ENCODE data around the gene ADCY5. TPM values are rescaled to one million over a fixed set of nuclear protein-coding genes. Genes with fewer than 3 reads are reported as not detected.

Gene ADCY5
- total and polyA plus RNA-seq, 5 donors = 90.4 to 220 (median 205) TPM

GRCh38 chr3:123446210-123446609 lies 2.7 kb downstream of the ADCY5 start:
- H3K4me1 ChIP-seq (ENCODE audit: control insufficient read depth, insufficient read depth, low read length) = no peaks in the 10 kb centered on the region
- no peaks in the 10 kb centered on the region for H3K27me3 ChIP-seq (ENCODE audit: control insufficient read depth, insufficient read depth)
- 59% methylated on average over 2 of the region's 2 CpGs for WGBS
- H3K4me3 ChIP-seq (ENCODE audit: low read length) = peak overlapping the region; percentile 92
- intact Hi-C loops (cut with DNase I) = loop anchor here in 3 of 4 donors (5.0 to 10.0 kb wide), 4 partner anchors 46 to 119 kb away; no protein-coding TSS in a partner anchor
- peak overlapping the region; percentile 10 for H3K27ac ChIP-seq (ENCODE audit: low read length)
- no peaks in the 10 kb centered on the region for H3K9me3 ChIP-seq (ENCODE audit: control insufficient read depth, low read length)
- DNase-seq (no peak), ATAC-seq (no peak)

- Histone ChIP-seq H3K9me3 (ENCODE audit: control insufficient read depth, low read length) (no peaks in the 10 kb centered on the region), H3K4me3 (ENCODE audit: low read length) (peak overlapping the region; percentile 92), H3K27me3 (ENCODE audit: control insufficient read depth, insufficient read depth) (no peaks in the 10 kb centered on the region), H3K4me1 (ENCODE audit: control insufficient read depth, insufficient read depth, low read length) (no peaks in the 10 kb centered on the region), H3K27ac (ENCODE audit: low read length) (peak overlapping the region; percentile 10)
- intact Hi-C loops (cut with DNase I) = loop anchor here in 3 of 4 donors (5.0 to 10.0 kb wide), 4 partner anchors 47 to 118 kb away; no protein-coding TSS in a partner anchor
- WGBS = 38% methylated on average over 2 of the region's 2 CpGs
- ATAC-seq (no peak), DNase-seq (no peak)
These were observed 3.2 kb downstream of the ADCY5 start for GRCh38 chr3:123445702-123446101.

GRCh38 chr3:123444744-123445143 lies 4.1 kb downstream of the ADCY5 start:
- ATAC-seq (no peak), DNase-seq (no peak)
- no peaks in the 10 kb centered on the region for H3K4me1 ChIP-seq (ENCODE audit: control insufficient read depth, insufficient read depth, low read length)
- H3K27ac ChIP-seq (ENCODE audit: low read length) = peak overlapping the region; percentile 53
- H3K4me3 ChIP-seq (ENCODE audit: low read length) = peak overlapping the region; percentile 4
- WGBS = 59% methylated on average over 1 of the region's 1 CpG
- no peaks in the 10 kb centered on the region for H3K27me3 ChIP-seq (ENCODE audit: control insufficient read depth, insufficient read depth)
- no peaks in the 10 kb centered on the region for H3K9me3 ChIP-seq (ENCODE audit: control insufficient read depth, low read length)
- intact Hi-C loops (cut with DNase I) = loop anchor here in 3 of 4 donors (5.0 to 10.0 kb wide), 4 partner anchors 48 to 117 kb away; no protein-coding TSS in a partner anchor

- H3K4me1 ChIP-seq (ENCODE audit: control insufficient read depth, insufficient read depth, low read length) = no peaks in the 10 kb centered on the region
- H3K9me3 ChIP-seq (ENCODE audit: control insufficient read depth, low read length) = no peaks in the 10 kb centered on the region
- WGBS = 48% methylated on average over 6 of the region's 6 CpGs
- no peaks in the 10 kb centered on the region for H3K27me3 ChIP-seq (ENCODE audit: control insufficient read depth, insufficient read depth)
- intact Hi-C loops (cut with DNase I) = loop anchor here in 1 of 4 donors (10.0 kb wide), 1 partner anchor 109 kb away; no protein-coding TSS in a partner anchor
- DNase-seq (no peak), ATAC-seq (peak; percentile 28 to 47)
- no peak overlapping the region for H3K4me3 ChIP-seq (ENCODE audit: low read length)
- H3K27ac ChIP-seq (ENCODE audit: low read length) = peak overlapping the region; percentile 53
These were observed 4.9 kb downstream of the ADCY5 start for GRCh38 chr3:123444023-123444422.

GRCh38 chr3:123442908-123443307 lies 6.0 kb downstream of the ADCY5 start:
- WGBS = 69% methylated on average over 7 of the region's 7 CpGs
- ATAC-seq (peak in 1 of 2 donors; percentile 15), DNase-seq (no peak)
- Histone ChIP-seq H3K4me3 (ENCODE audit: low read length) (no peak overlapping the region), H3K4me1 (ENCODE audit: control insufficient read depth, insufficient read depth, low read length) (no peaks in the 10 kb centered on the region), H3K27ac (ENCODE audit: low read length) (peak overlapping the region; percentile 65), H3K9me3 (ENCODE audit: control insufficient read depth, low read length) (no peaks in the 10 kb centered on the region), H3K27me3 (ENCODE audit: control insufficient read depth, insufficient read depth) (no peaks in the 10 kb centered on the region)
- intact Hi-C loops (cut with DNase I) = loop anchor here in 1 of 4 donors (10.0 kb wide), 1 partner anchor 108 kb away; no protein-coding TSS in a partner anchor

GRCh38 chr3:123442125-123442524 lies 6.8 kb downstream of the ADCY5 start:
- no peak for DNase-seq
- WGBS = 73% methylated on average over 9 of the region's 9 CpGs
- intact Hi-C loops (cut with DNase I) = loop anchor here in 1 of 4 donors (10.0 kb wide), 1 partner anchor 107 kb away; no protein-coding TSS in a partner anchor
- H3K27me3 ChIP-seq (ENCODE audit: control insufficient read depth, insufficient read depth) = no peaks in the 10 kb centered on the region
- no peak overlapping the region for H3K4me3 ChIP-seq (ENCODE audit: low read length)
- no peaks in the 10 kb centered on the region for H3K4me1 ChIP-seq (ENCODE audit: control insufficient read depth, insufficient read depth, low read length)
- no peak overlapping the region for H3K27ac ChIP-seq (ENCODE audit: low read length)
- H3K9me3 ChIP-seq (ENCODE audit: control insufficient read depth, low read length) = no peaks in the 10 kb centered on the region
- ATAC-seq = no peak

GRCh38 chr3:123439806-123440580 lies 8.9 kb downstream of the ADCY5 start:
- H3K4me3 ChIP-seq (ENCODE audit: low read length) = no peak overlapping the region
- 61% methylated on average over 9 of the region's 9 CpGs for WGBS
- DNase-seq (no peak), ATAC-seq (no peak)
- no peaks in the 10 kb centered on the region for H3K27me3 ChIP-seq (ENCODE audit: control insufficient read depth, insufficient read depth)
- H3K9me3 ChIP-seq (ENCODE audit: control insufficient read depth, low read length) = no peaks in the 10 kb centered on the region
- H3K27ac ChIP-seq (ENCODE audit: low read length) = peak overlapping the region; percentile 33
- intact Hi-C loops (cut with DNase I) = loop anchor here in 1 of 4 donors (10.0 kb wide), 1 partner anchor 105 kb away; no protein-coding TSS in a partner anchor
- no peaks in the 10 kb centered on the region for H3K4me1 ChIP-seq (ENCODE audit: control insufficient read depth, insufficient read depth, low read length)

GRCh38 chr3:123432832-123433523 lies 15.9 kb downstream of the ADCY5 start:
- DNase-seq (peak in 1 of 3 donors; percentile 57), ATAC-seq (peak; percentile 71 to 82)
- Histone ChIP-seq H3K4me1 (ENCODE audit: control insufficient read depth, insufficient read depth, low read length) (no peaks in the 10 kb centered on the region), H3K27me3 (ENCODE audit: control insufficient read depth, insufficient read depth) (no peaks in the 10 kb centered on the region), H3K9me3 (ENCODE audit: control insufficient read depth, low read length) (no peaks in the 10 kb centered on the region), H3K4me3 (ENCODE audit: low read length) (no peak overlapping the region), H3K27ac (ENCODE audit: low read length) (peak overlapping the region; percentile 10)
- WGBS = 59% methylated on average over 6 of the region's 6 CpGs
- intact Hi-C loops (cut with DNase I) = no loop called here

GRCh38 chr3:123431658-123432324 lies 17.1 kb downstream of the ADCY5 start:
- DNase-seq (no peak), ATAC-seq (no peak)
- Histone ChIP-seq H3K27me3 (ENCODE audit: control insufficient read depth, insufficient read depth) (no peaks in the 10 kb centered on the region), H3K4me1 (ENCODE audit: control insufficient read depth, insufficient read depth, low read length) (no peaks in the 10 kb centered on the region), H3K9me3 (ENCODE audit: control insufficient read depth, low read length) (no peaks in the 10 kb centered on the region), H3K27ac (ENCODE audit: low read length) (no peak overlapping the region), H3K4me3 (ENCODE audit: low read length) (no peak overlapping the region)
- intact Hi-C loops (cut with DNase I) = no loop called here
- WGBS = 70% methylated on average over 10 of the region's 10 CpGs

- H3K4me1 ChIP-seq (ENCODE audit: control insufficient read depth, insufficient read depth, low read length) = no peaks in the 10 kb centered on the region
- no peaks in the 10 kb centered on the region for H3K9me3 ChIP-seq (ENCODE audit: control insufficient read depth, low read length)
- WGBS = 85% methylated on average over 5 of the region's 5 CpGs
- no peak overlapping the region for H3K4me3 ChIP-seq (ENCODE audit: low read length)
- intact Hi-C loops (cut with DNase I) = no loop called here
- ATAC-seq = no peak
- H3K27me3 ChIP-seq (ENCODE audit: control insufficient read depth, insufficient read depth) = no peaks in the 10 kb centered on the region
- no peak overlapping the region for H3K27ac ChIP-seq (ENCODE audit: low read length)
- no peak for DNase-seq
These were observed 17.8 kb downstream of the ADCY5 start for GRCh38 chr3:123431007-123431657.
